Inflammatory macrophage treated with lipopolysaccharide for 1 hour (primary cell): ENCODE data around the gene PPP3R1.

Experiments
- DNase-seq, 2 donors: peaks; one replicate each; pipeline ENCODE4 v3.0.0-alpha.2; 2020 to 2022

The PPP3R1 gene

GRCh38 chr2:68252400-68253218, at the start of gene PPP3R1:
PPP3R1 (minus strand) TSS chr2:68252532; CDS start chr2:68252127, 405 bp downstream.
- peak; percentile 91 to 92 for DNase-seq

GRCh38 chr2:68295516-68295915, 43.2 kb upstream of the PPP3R1 start:
- DNase-seq = no peak

GRCh38 chr2:68294913-68295312, 42.6 kb upstream of the PPP3R1 start:
- DNase-seq = no peak

- no peak for DNase-seq
Measured at GRCh38 chr2:68294187-68294586, 41.9 kb upstream of the PPP3R1 start.

- no peak for DNase-seq
Measured at GRCh38 chr2:68293755-68294154, 41.4 kb upstream of the PPP3R1 start.

GRCh38 chr2:68293024-68293423, 40.7 kb upstream of the PPP3R1 start:
- DNase-seq = no peak

- peak in 1 of 2 donors; percentile 31 for DNase-seq
Measured at GRCh38 chr2:68292108-68292710, 39.9 kb upstream of the PPP3R1 start.

GRCh38 chr2:68291314-68291713, 39.0 kb upstream of the PPP3R1 start:
- DNase-seq = no peak

GRCh38 chr2:68290901-68291300, 38.6 kb upstream of the PPP3R1 start:
- DNase-seq = no peak

- DNase-seq = peak; percentile 80 to 82
Measured at GRCh38 chr2:68287580-68288441, 35.5 kb upstream of the PPP3R1 start.

- peak; percentile 21 to 30 for DNase-seq
Measured at GRCh38 chr2:68284896-68285295, 32.6 kb upstream of the PPP3R1 start.

GRCh38 chr2:68283419-68283812, 31.1 kb upstream of the PPP3R1 start:
- DNase-seq = no peak

- peak; percentile 16 for DNase-seq
Measured at GRCh38 chr2:68282811-68283418, 30.6 kb upstream of the PPP3R1 start.

GRCh38 chr2:68280796-68281195, 28.5 kb upstream of the PPP3R1 start:
- DNase-seq = peak; percentile 31 to 53

GRCh38 chr2:68280348-68280747, 28.0 kb upstream of the PPP3R1 start:
- no peak for DNase-seq

GRCh38 chr2:68279691-68280090, 27.4 kb upstream of the PPP3R1 start:
- no peak for DNase-seq

- DNase-seq = no peak
Measured at GRCh38 chr2:68278169-68278568, 25.8 kb upstream of the PPP3R1 start.

GRCh38 chr2:68274022-68274421, 21.7 kb upstream of the PPP3R1 start:
- DNase-seq = no peak

GRCh38 chr2:68272246-68272994, 20.1 kb upstream of the PPP3R1 start:
- peak; percentile 67 to 86 for DNase-seq

GRCh38 chr2:68266655-68267054, 14.3 kb upstream of the PPP3R1 start:
- no peak for DNase-seq

GRCh38 chr2:68263632-68264031, 11.3 kb upstream of the PPP3R1 start:
- DNase-seq = no peak

- no peak for DNase-seq
Measured at GRCh38 chr2:68258851-68259250, 6.5 kb upstream of the PPP3R1 start.
